Stimulated activated CD8-positive, alpha-beta memory T cell treated with anti-CD3 and anti-CD28 coated beads, Interleukin-7, amount 100 ng/mL, for 48 hours (primary cell): Measurements from ENCODE around the gene KCNA10.
"Not testable (repeated sequence)": the region's sequence is repeated elsewhere in the genome, so short reads cannot be mapped to it uniquely, and the experiment has no call there.

Source experiments
- DNase-seq, 2 donors: peaks; one replicate each; pipeline ENCODE4 v3.0.0-alpha.2; 2020; ENCODE audit warnings: low read depth in 1 of 2; ENCODE audit errors: extremely low read depth in 1 of 2

The KCNA10 gene

GRCh38 chr1:110535985-110536384 lies 17.0 kb upstream of the KCNA10 start:
- no peak for DNase-seq

GRCh38 chr1:110533230-110533629 lies 14.3 kb upstream of the KCNA10 start:
- no peak for DNase-seq

GRCh38 chr1:110529011-110529410 lies 10.0 kb upstream of the KCNA10 start:
- DNase-seq, result no peak

GRCh38 chr1:110526201-110526780 lies 7.3 kb upstream of the KCNA10 start:
- DNase-seq, result no peak

DNA sequence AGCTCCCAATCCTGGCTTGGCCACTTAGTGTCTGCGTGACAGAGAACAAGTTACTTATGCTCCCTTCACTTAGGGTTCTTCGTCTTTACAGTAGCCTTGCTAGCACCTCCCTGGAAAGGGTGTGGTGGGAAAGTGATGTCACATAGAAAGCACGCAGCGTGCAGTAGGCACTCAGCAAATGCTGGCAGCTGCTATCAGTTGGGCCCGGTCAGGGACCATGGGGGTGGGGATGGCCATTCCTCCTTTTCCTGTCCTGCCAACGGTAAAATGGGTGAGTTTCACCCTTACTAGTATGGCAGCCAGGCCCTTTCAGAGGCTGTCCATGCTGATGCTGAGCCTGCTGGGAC lies 6.2 kb upstream of the KCNA10 start:
- no peak for DNase-seq

- peak; percentile 2 to 17 for DNase-seq
These were observed 5.6 kb upstream of the KCNA10 start for GRCh38 chr1:110524311-110525248.

GRCh38 chr1:110523011-110523410 lies 4.0 kb upstream of the KCNA10 start:
- no peak for DNase-seq

DNA sequence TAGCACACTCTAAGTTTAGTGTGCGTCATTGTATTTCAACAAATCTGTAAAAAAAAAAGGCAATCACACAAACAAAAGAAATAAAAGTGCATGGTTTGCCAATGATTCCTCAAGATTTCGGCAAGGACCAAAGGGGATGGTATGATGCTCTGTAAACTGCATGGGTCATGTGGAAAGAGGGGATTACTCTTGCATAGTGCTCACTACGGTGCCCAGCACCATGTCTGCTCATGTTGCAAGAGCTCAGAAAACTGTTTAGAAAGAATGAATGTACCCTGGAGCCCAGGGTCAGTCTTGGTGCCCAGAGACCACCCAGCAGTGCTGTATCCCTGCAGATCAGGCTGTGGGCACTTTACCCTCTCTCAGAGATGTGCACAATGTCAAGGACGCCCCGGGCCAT lies 3.6 kb upstream of the KCNA10 start:
- DNase-seq, result no peak

- no peak for DNase-seq
These were observed 1.9 kb upstream of the KCNA10 start for GRCh38 chr1:110520827-110521226.

DNA sequence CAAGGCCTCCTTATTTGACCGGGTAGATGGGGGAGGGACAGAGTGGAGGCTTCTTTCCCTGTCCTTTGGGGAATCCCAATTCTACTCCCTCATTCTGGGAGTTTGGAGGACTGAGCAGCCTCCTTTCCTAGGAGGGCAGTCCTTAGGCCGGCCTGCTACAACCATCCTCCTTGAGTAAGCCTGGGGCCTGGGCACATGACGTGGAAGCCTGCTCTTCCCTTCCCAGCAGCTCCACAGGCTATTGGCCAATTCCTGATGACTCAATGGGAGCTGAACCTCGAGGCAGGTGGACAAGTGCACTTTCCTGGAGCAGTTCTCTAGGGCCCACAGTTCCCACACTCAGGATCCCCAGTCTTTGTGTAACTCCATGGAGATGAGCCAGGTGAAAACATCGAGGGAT lies 3.1 kb downstream of the KCNA10 start:
- DNase-seq, result no peak

DNA sequence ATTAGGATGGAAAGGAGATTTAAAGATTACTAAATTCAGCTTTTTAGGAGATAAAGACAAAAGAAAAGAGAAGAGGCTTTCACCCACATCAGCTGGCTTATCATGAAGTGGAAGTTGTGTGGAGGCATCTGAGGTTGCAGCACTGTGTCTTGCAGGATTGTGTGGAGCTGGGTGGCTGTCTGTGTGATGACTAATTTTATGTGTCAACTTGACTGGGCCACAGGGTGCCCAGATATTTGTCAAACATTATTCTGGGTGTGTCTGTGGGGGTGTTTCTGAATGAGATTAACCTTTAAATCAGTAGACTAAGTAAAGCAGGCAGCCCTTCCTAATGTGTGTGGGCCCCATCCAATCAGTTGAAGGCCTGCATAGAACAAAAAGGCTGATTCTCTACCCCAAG lies 3.9 kb downstream of the KCNA10 start:
- DNase-seq, result no peak

DNA sequence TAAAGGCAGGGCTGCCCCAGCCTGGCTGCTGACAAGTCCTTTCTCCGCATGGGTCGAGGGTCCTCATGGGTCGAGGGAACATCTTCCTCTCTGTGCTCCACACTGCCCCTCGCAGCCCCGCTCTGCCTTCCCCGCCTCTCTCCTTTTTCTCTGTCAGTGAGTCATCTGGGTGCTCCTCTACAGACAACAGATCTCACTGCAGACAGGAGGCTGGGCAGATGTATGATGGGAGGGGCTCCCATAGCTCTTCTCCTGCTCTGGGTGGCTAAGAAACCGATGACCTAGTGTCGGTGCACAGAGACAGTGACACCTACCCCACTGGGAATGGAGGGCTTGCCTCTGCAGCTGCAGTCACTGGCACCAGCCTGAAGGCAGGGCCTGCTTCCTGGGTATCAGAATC lies 5.5 kb downstream of the KCNA10 start:
- no peak for DNase-seq

DNA sequence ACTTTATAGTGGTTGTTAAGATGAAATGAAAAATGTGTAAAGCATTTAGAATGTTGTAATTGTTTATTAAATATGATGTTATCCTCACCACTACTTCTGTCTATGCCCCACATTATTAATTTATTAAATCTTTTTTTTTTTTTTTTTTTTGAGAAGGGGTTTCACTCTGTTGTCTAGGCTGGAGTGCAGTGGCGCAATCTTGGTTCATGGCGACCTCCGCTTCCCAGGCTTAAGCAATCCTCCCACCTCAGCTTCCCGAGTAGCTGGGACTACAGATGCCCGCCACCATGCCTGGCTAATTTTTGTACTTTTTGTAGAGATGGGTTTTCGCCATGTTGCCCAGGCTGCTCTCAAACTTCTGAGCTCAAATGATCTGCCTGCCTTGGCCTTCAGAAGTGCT lies 7.5 kb downstream of the KCNA10 start:
- no peak for DNase-seq

DNA sequence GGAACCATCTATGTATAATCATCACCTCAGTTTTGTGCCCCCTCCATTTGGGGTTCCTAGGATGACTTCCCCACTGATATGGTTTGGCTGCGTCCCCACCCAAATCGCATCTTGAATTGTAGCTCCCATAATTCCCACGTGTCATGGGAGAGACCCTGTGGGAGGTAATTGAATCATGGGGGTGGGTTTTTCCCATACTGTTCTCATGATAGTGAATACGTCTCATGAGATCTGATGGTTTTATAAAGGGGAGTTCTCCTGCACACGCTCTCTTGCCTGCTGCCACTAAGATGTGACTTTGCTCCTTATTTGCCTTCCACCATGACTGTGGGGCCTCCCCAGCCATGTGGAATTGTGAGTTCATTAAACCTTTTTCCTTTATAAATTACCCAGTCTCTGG lies 8.1 kb downstream of the KCNA10 start:
- DNase-seq, result not testable (repeated sequence)

DNA sequence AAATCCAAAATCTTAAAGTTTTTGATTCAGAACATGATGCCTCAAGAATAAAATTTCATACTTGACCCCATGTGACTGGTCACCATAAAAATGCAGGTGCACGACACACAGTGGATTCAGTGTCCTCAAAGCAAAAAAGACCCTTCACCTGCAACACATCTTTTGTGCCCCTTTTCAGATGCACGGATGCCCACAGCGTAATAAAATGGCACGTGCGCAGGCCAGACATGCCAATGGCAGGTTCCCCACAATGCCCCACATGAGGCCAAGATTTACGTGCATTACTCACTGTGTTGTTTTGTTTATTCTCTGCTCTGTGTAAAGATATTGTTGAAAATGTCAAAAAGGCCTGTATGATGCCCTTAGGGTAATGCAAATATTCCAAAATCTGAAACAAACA lies 9.3 kb downstream of the KCNA10 start:
- no peak for DNase-seq

DNA sequence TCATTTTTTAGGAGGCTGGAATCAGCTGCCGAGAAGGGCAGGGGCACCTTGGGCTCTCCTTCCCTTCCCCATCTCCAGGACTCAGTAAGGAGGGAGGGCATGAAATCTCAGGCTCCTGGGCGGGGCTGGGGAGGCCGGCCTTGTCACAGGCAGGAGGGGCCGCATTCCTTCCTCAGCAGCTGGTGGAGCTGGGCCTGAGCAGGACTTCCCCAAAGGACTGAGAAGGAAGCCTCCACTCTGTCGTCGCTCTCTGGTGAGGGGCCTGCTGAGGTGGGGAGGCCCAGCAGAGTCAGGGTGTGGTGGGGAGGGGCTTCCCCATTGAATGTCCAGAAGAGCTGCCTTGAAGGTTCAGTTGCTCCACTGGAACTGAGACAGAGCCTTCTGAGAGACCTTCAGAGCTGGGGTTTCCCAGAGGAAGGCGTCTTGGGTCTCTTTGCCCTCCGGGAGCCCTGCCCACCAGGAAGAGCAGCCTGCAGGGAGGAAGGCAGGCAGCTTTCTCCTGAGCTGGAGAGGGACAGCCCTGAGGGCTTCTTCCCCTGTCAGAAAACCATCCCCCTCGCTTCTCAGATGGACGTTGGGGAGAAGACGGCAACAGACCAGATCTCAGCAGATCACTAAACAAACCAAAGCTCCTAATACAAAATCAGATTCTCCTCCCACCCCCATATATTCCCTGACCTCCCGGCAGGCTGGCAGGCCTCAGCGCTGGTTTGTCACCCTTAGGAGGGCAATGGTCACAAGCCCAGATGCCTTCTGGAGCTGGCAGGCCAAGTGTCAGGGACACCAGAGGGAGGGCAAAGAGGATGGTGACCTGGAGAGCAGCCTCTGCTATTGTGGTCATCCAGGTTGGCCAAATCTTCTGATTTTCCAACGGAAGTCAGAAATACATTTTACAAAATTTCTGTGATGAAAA lies 10.7 kb downstream of the KCNA10 start:
- DNase-seq, result no peak

GRCh38 chr1:110506541-110506940 lies 12.4 kb downstream of the KCNA10 start:
- DNase-seq, result no peak

DNA sequence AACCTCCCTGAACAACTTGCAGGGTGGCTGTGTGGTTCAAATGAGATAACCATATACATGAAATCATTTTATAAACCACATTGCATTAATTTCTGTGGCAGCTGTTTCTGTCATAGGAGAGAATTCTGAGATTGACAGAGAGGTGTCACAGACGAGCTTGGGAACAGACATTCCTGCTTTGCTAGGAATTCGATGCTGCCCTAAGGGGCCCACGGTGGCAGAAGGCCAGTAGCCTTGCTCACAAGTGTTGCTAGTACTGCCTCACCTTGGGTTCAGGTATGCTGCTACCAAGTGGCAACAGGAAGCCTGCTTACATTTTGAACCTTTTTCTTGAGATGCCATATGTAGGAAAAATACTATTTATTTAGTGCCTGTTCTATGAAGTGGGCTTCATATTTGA lies 13.4 kb downstream of the KCNA10 start:
- DNase-seq, result no peak

- DNase-seq, result no peak
These were observed 14.7 kb downstream of the KCNA10 start for GRCh38 chr1:110504226-110504625.

GRCh38 chr1:110503471-110503870 lies 15.5 kb downstream of the KCNA10 start:
- no peak for DNase-seq

DNA sequence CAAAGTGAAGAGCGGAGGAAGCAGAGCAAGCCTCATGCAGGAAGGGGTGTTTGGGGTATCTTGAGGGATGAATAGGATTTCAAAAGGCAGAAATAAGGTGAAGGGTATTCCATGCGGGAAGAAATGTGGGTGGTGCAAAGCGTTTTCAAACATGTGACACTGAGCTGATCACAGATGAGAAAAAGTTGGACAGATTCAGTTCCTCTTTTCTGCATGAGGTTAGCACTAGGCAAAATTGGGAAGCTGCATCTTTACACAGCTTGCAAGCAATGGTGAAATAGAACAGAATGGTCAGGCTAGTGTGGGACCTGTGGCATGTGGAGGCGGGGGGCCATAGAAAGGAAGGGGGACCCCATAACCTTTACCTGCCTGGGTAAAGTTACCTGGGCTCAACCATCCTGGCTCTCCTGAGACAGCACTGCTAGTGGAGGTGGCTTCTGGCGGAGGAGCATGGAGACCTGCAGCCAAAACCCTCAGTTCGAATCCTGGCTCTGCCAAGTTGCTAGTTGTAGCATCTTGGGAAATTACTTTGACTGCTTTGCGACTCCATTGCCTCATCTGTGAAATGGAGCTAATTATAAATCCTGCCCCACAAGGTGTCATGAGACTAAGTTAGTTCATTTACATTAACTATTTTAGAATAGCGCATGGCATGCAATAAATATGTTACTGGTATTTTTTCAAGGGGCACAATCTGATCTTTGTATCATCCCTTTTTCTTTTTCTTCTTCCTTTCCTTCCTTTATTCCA lies 16.4 kb downstream of the KCNA10 start:
- no peak for DNase-seq
